ENCODE measurements around the gene COL27A1. TPM values are rescaled to one million over a fixed set of nuclear protein-coding genes. Genes with fewer than 3 reads are reported as not detected.

Gene COL27A1
- 3.1 and 3.4 TPM in 2 replicates for total RNA-seq (2014; rRNA removed; shearing (Covaris generic); ENCODE audit: low replicate concordance)

- in situ Hi-C loops (cut with HindIII; ENCODE audit: low pct_unique_long_range_greater_than_20kb, low sequenced_read_pairs): no loop called here
- DNase-seq (ENCODE audit: low read depth): peak; percentile 69
These were observed at the start of gene COL27A1 for GRCh38 chr9:114155263-114155994. COL27A1 (plus strand) TSS chr9:114155537; CDS start chr9:114155951, 414 bp downstream.

- DNase-seq (ENCODE audit: low read depth): no peak
- in situ Hi-C loops (cut with HindIII; ENCODE audit: low pct_unique_long_range_greater_than_20kb, low sequenced_read_pairs): loop anchor here (5.0 kb wide), 1 partner anchor 95 kb away; no protein-coding TSS in a partner anchor
These were observed 47.9 kb upstream of the COL27A1 start for GRCh38 chr9:114107286-114108001.

- in situ Hi-C loops (cut with HindIII; ENCODE audit: low pct_unique_long_range_greater_than_20kb, low sequenced_read_pairs): loop anchor here (5.0 kb wide), 1 partner anchor 94 kb away; no protein-coding TSS in a partner anchor
- peak; percentile 43 for DNase-seq (ENCODE audit: low read depth)
These were observed 47.1 kb upstream of the COL27A1 start for GRCh38 chr9:114108016-114108833.

GRCh38 chr9:114109124-114109523 lies 46.2 kb upstream of the COL27A1 start:
- DNase-seq (ENCODE audit: low read depth): no peak
- in situ Hi-C loops (cut with HindIII; ENCODE audit: low pct_unique_long_range_greater_than_20kb, low sequenced_read_pairs): loop anchor here (5.0 kb wide), 1 partner anchor 93 kb away; no protein-coding TSS in a partner anchor

GRCh38 chr9:114110180-114110579 lies 45.2 kb upstream of the COL27A1 start:
- in situ Hi-C loops (cut with HindIII; ENCODE audit: low pct_unique_long_range_greater_than_20kb, low sequenced_read_pairs): no loop called here
- DNase-seq (ENCODE audit: low read depth): peak; percentile 27

GRCh38 chr9:114112325-114112724 lies 43.0 kb upstream of the COL27A1 start:
- no peak for DNase-seq (ENCODE audit: low read depth)
- in situ Hi-C loops (cut with HindIII; ENCODE audit: low pct_unique_long_range_greater_than_20kb, low sequenced_read_pairs): no loop called here

- in situ Hi-C loops (cut with HindIII; ENCODE audit: low pct_unique_long_range_greater_than_20kb, low sequenced_read_pairs): no loop called here
- no peak for DNase-seq (ENCODE audit: low read depth)
These were observed 42.4 kb upstream of the COL27A1 start for GRCh38 chr9:114112778-114113584.

- DNase-seq (ENCODE audit: low read depth): no peak
- in situ Hi-C loops (cut with HindIII; ENCODE audit: low pct_unique_long_range_greater_than_20kb, low sequenced_read_pairs): no loop called here
These were observed 41.0 kb upstream of the COL27A1 start for GRCh38 chr9:114114364-114114763.

GRCh38 chr9:114115654-114116125 lies 39.6 kb upstream of the COL27A1 start:
- no peak for DNase-seq (ENCODE audit: low read depth)
- in situ Hi-C loops (cut with HindIII; ENCODE audit: low pct_unique_long_range_greater_than_20kb, low sequenced_read_pairs): no loop called here

- in situ Hi-C loops (cut with HindIII; ENCODE audit: low pct_unique_long_range_greater_than_20kb, low sequenced_read_pairs): no loop called here
These were observed 39.1 kb upstream of the COL27A1 start for GRCh38 chr9:114116126-114116747.

GRCh38 chr9:114117614-114117995 lies 37.7 kb upstream of the COL27A1 start:
- in situ Hi-C loops (cut with HindIII; ENCODE audit: low pct_unique_long_range_greater_than_20kb, low sequenced_read_pairs): no loop called here
- no peak for DNase-seq (ENCODE audit: low read depth)

More at GRCh38 chr9:114116126-114116747, 39.1 kb upstream of the COL27A1 start:
- DNase-seq (ENCODE audit: low read depth): no peak

- in situ Hi-C loops (cut with HindIII; ENCODE audit: low pct_unique_long_range_greater_than_20kb, low sequenced_read_pairs): no loop called here
- DNase-seq (ENCODE audit: low read depth): no peak
These were observed 37.1 kb upstream of the COL27A1 start for GRCh38 chr9:114117996-114118830.

GRCh38 chr9:114119242-114120191 lies 35.8 kb upstream of the COL27A1 start:
- no peak for DNase-seq (ENCODE audit: low read depth)
- in situ Hi-C loops (cut with HindIII; ENCODE audit: low pct_unique_long_range_greater_than_20kb, low sequenced_read_pairs): no loop called here

GRCh38 chr9:114120192-114121014 lies 34.9 kb upstream of the COL27A1 start:
- in situ Hi-C loops (cut with HindIII; ENCODE audit: low pct_unique_long_range_greater_than_20kb, low sequenced_read_pairs): no loop called here
- DNase-seq (ENCODE audit: low read depth): no peak

Measured in Caki2 (cell line).